Measurements from ENCODE around the gene ANKS1B. TPM values are rescaled to one million over a fixed set of nuclear protein-coding genes. Genes with fewer than 3 reads are reported as not detected.

ANKS1B gene
- total RNA-seq, 6 experiments from 2014 or later, result 0.31 to 0.66 (median 0.37) TPM

GRCh38 chr12:99706736-99707473, 277.8 kb downstream of the ANKS1B start:
- no peak for DNase-seq
- no peak overlapping the region for H3K27ac Mint-ChIP-seq

GRCh38 chr12:99704458-99704857, 280.3 kb downstream of the ANKS1B start:
- Mint-ChIP-seq H3K9me3 (peaks cover 25% of the 10 kb centered on the region), H3K4me1 (ENCODE audit: low read depth) (no peaks in the 10 kb centered on the region), H3K27ac (no peak overlapping the region), H3K27me3 (ENCODE audit: insufficient read depth) (no peaks in the 10 kb centered on the region), H3K36me3 (ENCODE audit: low read depth) (no peaks in the 10 kb centered on the region), H3K4me3 (no peak overlapping the region)
- TF ChIP-seq CTCF (IDR thresholded peaks at IDR 0.05), result no peak
- no peak for DNase-seq

More at GRCh38 chr12:99706736-99707473, 277.8 kb downstream of the ANKS1B start:
- Mint-ChIP-seq H3K4me3 (no peak overlapping the region), H3K9me3 (peaks cover 29% of the 10 kb centered on the region), H3K27me3 (ENCODE audit: insufficient read depth) (no peaks in the 10 kb centered on the region), H3K4me1 (ENCODE audit: low read depth) (no peaks in the 10 kb centered on the region), H3K36me3 (ENCODE audit: low read depth) (no peaks in the 10 kb centered on the region)
- no peak for TF ChIP-seq CTCF (IDR thresholded peaks at IDR 0.05)

- Mint-ChIP-seq H3K9me3 (peaks cover 26% of the 10 kb centered on the region), H3K4me1 (ENCODE audit: low read depth) (no peaks in the 10 kb centered on the region), H3K36me3 (ENCODE audit: low read depth) (no peaks in the 10 kb centered on the region), H3K27ac (no peak overlapping the region), H3K27me3 (ENCODE audit: insufficient read depth) (no peaks in the 10 kb centered on the region), H3K4me3 (no peak overlapping the region)
- no peak for DNase-seq
- no peak for TF ChIP-seq CTCF (IDR thresholded peaks at IDR 0.05)
These were observed 280.7 kb downstream of the ANKS1B start for GRCh38 chr12:99704036-99704435.

GRCh38 chr12:99700032-99700431, 284.7 kb downstream of the ANKS1B start:
- no peak for DNase-seq
- Mint-ChIP-seq H3K36me3 (ENCODE audit: low read depth) (no peaks in the 10 kb centered on the region), H3K4me1 (ENCODE audit: low read depth) (no peaks in the 10 kb centered on the region), H3K4me3 (no peak overlapping the region), H3K27ac (no peak overlapping the region), H3K27me3 (ENCODE audit: insufficient read depth) (no peaks in the 10 kb centered on the region), H3K9me3 (peaks cover 18% of the 10 kb centered on the region)
- TF ChIP-seq CTCF (IDR thresholded peaks at IDR 0.05), result no peak

- H3K4me3 Mint-ChIP-seq, result no peak overlapping the region
- no peaks in the 10 kb centered on the region for H3K27me3 Mint-ChIP-seq (ENCODE audit: insufficient read depth)
- H3K36me3 Mint-ChIP-seq (ENCODE audit: low read depth), result 0 out of 2 replicates have a peak, but pooled peaks cover 5% of the 10 kb centered on the region
- no peak for TF ChIP-seq CTCF (IDR thresholded peaks at IDR 0.05)
- H3K27ac Mint-ChIP-seq, result no peak overlapping the region
- DNase-seq, result no peak
- peaks cover 36% of the 10 kb centered on the region for H3K9me3 Mint-ChIP-seq
- no peaks in the 10 kb centered on the region for H3K4me1 Mint-ChIP-seq (ENCODE audit: low read depth)
These were observed 289.7 kb downstream of the ANKS1B start for GRCh38 chr12:99695050-99695449.
